GM21723 (cell line): ENCODE measurements around the gene CSNK1G1.
"Not testable (repeated sequence)": the region's sequence is repeated elsewhere in the genome, so short reads cannot be mapped to it uniquely, and the experiment has no call there.

Source experiments
- ATAC-seq: cut with Tn5 transposase; IDR thresholded peaks from one replicate; pipeline ENCODE4 v1.9.1; 2021; ENCODE audit warnings: mild to moderate bottlenecking, moderate library complexity; ENCODE audit not compliant: unreplicated experiment

CSNK1G1 gene

GRCh38 chr15:64351265-64351664 lies 4.7 kb downstream of the CSNK1G1 start:
- no peak for ATAC-seq

GRCh38 chr15:64349375-64349774 lies 6.6 kb downstream of the CSNK1G1 start:
- ATAC-seq = no peak

GRCh38 chr15:64348455-64348854 lies 7.5 kb downstream of the CSNK1G1 start:
- ATAC-seq = no peak

GRCh38 chr15:64346242-64346641 lies 9.7 kb downstream of the CSNK1G1 start:
- not testable (repeated sequence) for ATAC-seq

DNA sequence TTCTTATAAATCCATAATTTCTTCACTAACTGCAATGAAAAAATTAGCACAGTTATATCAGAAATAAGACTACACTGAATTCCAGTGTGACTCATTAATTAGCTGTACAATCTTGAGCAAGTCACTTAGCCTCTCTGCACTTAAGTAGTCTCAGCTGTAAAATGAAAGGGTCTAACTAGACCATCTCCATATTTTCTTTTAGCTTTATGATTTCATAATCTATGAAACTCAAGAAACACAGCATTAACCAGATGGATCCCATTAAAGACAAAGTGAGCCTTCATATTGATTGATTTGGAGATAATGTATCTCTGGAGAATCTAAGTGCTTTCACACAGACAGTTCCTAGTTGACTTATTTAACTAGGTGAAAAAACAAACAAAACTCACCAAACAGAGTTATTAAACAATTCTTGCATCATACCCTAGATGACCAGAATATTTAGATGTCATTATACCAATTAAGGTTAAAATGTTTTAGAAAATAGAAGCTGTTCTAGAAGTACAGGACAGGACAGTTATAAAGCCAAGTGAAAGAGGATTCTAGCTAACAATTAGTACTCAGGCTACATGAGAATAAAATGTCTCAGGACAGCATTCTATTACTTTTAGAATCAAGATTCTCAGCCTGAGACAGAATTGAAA lies 11.2 kb downstream of the CSNK1G1 start:
- ATAC-seq = no peak

- no peak for ATAC-seq
These were observed 12.1 kb downstream of the CSNK1G1 start for GRCh38 chr15:64343841-64344240.

- ATAC-seq = no peak
These were observed 12.8 kb downstream of the CSNK1G1 start for GRCh38 chr15:64343222-64343621.

DNA sequence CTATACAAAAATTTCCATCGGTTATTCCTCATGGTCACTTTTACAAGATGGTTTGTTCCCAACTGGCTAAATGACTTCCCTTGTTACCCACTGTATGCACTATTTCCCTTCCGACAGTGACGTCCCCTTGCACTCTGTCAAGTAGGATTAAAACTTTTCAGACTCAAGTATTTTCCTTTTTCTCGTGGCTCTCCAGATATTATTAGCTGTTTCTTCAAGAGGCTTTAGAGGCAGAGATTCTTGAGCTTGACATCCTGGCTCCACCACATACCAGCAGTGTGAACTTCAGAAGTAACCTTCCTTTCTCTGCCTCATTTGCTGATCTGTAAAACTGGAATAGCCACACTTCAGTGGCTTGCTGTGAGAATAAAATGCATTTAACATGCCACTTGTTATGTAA lies 14.0 kb downstream of the CSNK1G1 start:
- ATAC-seq = no peak

GRCh38 chr15:64340355-64340754 lies 15.6 kb downstream of the CSNK1G1 start:
- no peak for ATAC-seq

- ATAC-seq = no peak
These were observed 18.2 kb downstream of the CSNK1G1 start for GRCh38 chr15:64337761-64338160.

GRCh38 chr15:64333986-64334929 lies 21.7 kb downstream of the CSNK1G1 start:
- ATAC-seq = no peak

DNA sequence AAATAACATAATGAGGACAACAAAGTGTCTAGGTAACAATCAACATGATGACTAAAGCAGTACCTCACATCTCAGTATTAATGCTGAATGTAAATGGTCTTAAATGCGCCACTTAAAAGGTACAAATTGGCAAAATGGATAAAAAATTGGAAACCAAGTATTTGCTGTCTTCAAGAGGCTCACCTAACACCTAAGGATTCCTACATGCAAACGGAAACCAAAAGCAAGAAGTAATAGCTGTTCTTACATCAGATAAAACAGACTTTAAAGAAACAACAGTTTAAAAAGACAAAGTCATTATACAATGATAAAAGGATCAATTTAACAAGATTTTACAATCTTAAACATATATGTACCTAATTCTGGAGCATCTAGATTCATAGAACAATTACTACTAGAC lies 22.5 kb downstream of the CSNK1G1 start:
- ATAC-seq = no peak

- ATAC-seq = not testable (repeated sequence)
These were observed 24.3 kb downstream of the CSNK1G1 start for GRCh38 chr15:64331668-64332067.

- not testable (repeated sequence) for ATAC-seq
These were observed 29.0 kb downstream of the CSNK1G1 start for GRCh38 chr15:64326975-64327374.

DNA sequence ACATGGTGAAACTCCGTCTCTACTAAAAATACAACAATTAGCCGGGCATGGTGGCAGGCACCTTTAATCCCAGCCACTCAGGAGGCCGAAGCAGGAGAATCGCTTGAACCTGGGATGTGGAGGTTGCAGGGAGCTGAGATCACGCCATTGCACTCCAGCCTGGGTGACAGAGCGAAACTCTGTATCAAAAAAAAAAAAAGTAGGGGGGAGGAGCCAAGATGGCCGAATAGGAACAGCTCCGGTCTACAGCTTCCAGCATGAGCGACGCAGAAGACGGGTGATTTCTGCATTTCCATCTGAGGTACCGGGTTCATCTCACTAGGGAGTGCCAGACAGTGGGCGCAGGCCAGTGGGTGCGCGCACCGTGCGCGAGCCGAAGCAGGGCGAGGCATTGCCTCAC lies 29.5 kb downstream of the CSNK1G1 start:
- ATAC-seq = not testable (repeated sequence)

- ATAC-seq = no peak
These were observed 31.7 kb downstream of the CSNK1G1 start for GRCh38 chr15:64324165-64324877.

- no peak for ATAC-seq
These were observed 40.8 kb downstream of the CSNK1G1 start for GRCh38 chr15:64315216-64315615.

DNA sequence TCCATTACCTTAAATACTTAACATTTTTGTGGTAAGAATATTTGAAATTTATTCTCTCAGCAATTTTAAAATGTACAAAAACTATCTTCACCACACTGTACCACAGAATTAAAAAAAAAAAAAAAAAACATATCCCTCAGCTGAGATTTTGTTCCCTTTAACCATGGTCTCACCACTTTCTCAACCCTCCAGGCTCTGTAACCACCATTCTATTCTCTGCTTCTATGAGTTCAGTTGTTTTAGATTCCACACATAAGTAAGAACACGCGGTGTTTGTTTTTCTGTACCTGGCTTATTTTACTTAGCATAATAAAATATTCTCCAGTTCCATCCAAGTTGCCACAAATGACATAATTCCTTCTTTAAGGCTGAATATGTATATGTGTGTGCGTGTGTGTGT lies 41.5 kb downstream of the CSNK1G1 start:
- ATAC-seq = no peak

GRCh38 chr15:64311566-64311965 lies 44.4 kb downstream of the CSNK1G1 start:
- no peak for ATAC-seq

DNA sequence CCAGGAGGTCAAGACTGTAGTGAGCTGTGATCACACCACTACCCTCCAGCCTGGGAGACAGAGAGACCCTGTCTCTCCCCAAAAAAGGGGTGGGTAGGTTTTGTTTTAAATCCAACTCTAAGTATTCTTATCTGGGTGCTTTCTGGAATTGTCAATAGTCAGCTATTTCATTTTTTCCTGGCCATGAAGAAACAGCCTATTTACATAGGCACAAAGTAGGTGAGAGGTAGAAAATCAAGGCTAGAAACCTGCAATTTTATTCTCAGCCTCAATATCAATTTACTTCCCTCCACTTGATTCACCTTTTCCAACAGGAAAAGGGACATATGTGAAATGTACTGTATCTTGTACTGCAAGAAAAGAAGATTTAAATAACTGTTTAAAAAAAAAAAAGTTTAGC lies 45.9 kb downstream of the CSNK1G1 start:
- ATAC-seq = no peak

DNA sequence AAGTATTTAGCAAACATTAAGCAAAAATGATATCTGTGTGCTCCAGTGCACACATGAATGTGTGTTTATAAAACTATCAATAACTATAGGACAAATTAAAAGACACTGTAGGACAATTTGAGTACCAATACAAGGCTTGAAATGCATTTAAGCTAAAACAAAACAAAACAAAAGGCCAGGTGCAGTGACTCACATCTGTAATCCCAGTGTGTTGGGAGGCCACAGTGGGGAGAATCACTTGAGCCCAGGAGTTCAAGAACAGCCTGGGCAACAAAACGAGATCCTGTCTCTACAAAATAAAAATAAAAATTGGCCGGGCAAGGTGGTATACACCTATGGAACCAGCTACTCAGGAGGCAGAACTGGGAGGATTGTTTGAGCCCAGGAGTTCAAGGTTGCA lies 50.7 kb downstream of the CSNK1G1 start:
- no peak for ATAC-seq

DNA sequence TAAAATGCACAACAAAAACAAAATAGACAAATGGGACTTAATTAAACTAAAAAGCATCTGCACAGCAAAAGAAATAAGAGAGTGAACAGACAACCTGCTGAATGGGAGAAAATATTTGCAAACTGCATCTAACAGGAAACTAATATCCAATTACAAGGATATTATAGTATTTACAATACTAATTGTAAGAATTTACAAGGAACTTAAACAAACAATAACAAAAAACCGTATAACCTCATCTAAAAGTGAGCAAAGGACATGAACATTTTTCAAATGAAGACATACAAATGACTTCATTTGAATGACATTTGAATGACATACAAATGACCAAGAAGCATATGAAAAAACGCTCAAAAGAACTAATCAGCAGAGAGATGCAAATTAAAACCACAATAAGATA lies 66.4 kb downstream of the CSNK1G1 start:
- ATAC-seq = no peak
